ENCODE results near the gene GID4. TPM values are rescaled to one million over a fixed set of nuclear protein-coding genes. Genes with fewer than 3 reads are reported as not detected.
A peak's percentile ranks its signal among the peaks of the same experiment; 100 is the strongest.

Gene GID4
- total and polyA plus RNA-seq, 2 of the 4 experiments (the other 2 are of a cell fraction): 3.9 to 5.6 TPM

DNA sequence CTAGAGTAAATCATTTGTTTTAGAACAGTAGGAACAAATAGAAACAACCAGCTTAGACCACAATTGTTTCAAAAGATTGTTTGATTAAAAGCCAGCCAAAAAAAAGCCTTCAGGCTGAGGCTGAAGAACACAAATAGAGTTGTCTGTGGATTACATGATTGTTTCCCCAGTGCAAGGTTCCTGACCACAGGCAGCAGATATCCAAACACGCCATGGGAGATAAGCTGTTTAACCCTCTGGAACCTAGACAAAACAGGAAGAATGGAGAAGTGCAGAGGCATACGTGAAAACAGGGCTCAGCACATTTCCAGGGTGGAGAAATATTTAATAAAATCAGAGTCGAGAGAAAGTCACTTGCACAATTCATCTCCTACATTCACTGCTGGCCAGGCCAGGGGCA lies 21.2 kb upstream of the GID4 start:
- Histone ChIP-seq H3K4me2 (ENCODE audit: low read depth, low read length) (no peak overlapping the region), H3K9me1 (ENCODE audit: insufficient read depth, low read length) (no peaks in the 10 kb centered on the region; the same call in 1 of the 2 replicates), H2AK5ac (ENCODE audit: low read depth, low read length) (no peak overlapping the region), H2AK9ac (replicated peaks; ENCODE audit: low read depth, low read length, poor library complexity) (no peak overlapping the region), H3K79me1 (ENCODE audit: low read depth in 1 of 2, low read length in 2 of 2) (peaks cover 0 to 6% of the 10 kb centered on the region in 2 experiments; a peak in 1 of 4 replicates), H4K20me1 (ENCODE audit: insufficient read depth, low read length) (no peaks in the 10 kb centered on the region), H3K9ac (ENCODE audit: low read depth, low read length) (no peak overlapping the region), H3K23ac (ENCODE audit: low read depth, low read length) (no peak overlapping the region), H3K4me3 (ENCODE audit: insufficient read depth, low read depth, low read length) (no peak overlapping the region), H2AFZ (replicated peaks; ENCODE audit: low read length, poor library complexity) (no peak overlapping the region), H2BK5ac (ENCODE audit: low read depth, low read length, poor library complexity, severe bottlenecking) (no peak overlapping the region), H3K9me3 (ENCODE audit: control insufficient read depth, insufficient read depth, low read length) (no peaks in the 10 kb centered on the region), H3K36me3 (ENCODE audit: control insufficient read depth, insufficient read depth, low read length) (peaks cover 14% of the 10 kb centered on the region), H2BK15ac (ENCODE audit: low read depth, low read length) (no peak overlapping the region), H2BK120ac (ENCODE audit: low read depth, low read length) (no peak overlapping the region), H2BK20ac (ENCODE audit: low read depth, low read length) (no peak overlapping the region), H3K4ac (ENCODE audit: low read depth, low read length) (no peak overlapping the region), H4K91ac (ENCODE audit: insufficient read depth, low read depth, low read length) (no peak overlapping the region), H3K14ac (replicated peaks; ENCODE audit: low read depth, low read length) (no peak overlapping the region), H3K4me1 (ENCODE audit: control insufficient read depth, insufficient read depth, low read length) (no peaks in the 10 kb centered on the region), H3K18ac (ENCODE audit: low read depth, low read length) (no peak overlapping the region), H3K27me3 (ENCODE audit: control insufficient read depth, insufficient read depth, low read length) (no peaks in the 10 kb centered on the region), H3K56ac (ENCODE audit: extremely low read depth, insufficient read depth, low read length) (no peak overlapping the region), H4K8ac (ENCODE audit: low read depth in 2 of 2, low read length in 2 of 2) (no peak overlapping the region), H4K5ac (ENCODE audit: low read depth, low read length) (no peak overlapping the region), H3K27ac (ENCODE audit: insufficient read depth, low read length) (no peak overlapping the region)
- TF ChIP-seq BHLHE40 (IDR thresholded peaks at IDR 0.05; ENCODE audit: low read depth, low read length) (no peak), MXI1 (IDR thresholded peaks at IDR 0.05; ENCODE audit: borderline replicate concordance, low read depth, low read length) (no peak), MAZ (IDR thresholded peaks at IDR 0.05; ENCODE audit: borderline replicate concordance, low read depth, low read length) (no peak), CEBPB (IDR thresholded peaks at IDR 0.05; ENCODE audit: low read depth, low read length) (no peak), RFX5 (IDR thresholded peaks at IDR 0.05; ENCODE audit: low read depth, low read length) (no peak), MAFK (IDR thresholded peaks at IDR 0.05; ENCODE audit: low read depth, low read length) (no peak), NFE2L2 (IDR thresholded peaks at IDR 0.05; ENCODE audit: low read depth, low read length) (no peak), SMC3 (IDR thresholded peaks at IDR 0.05; ENCODE audit: low read depth, low read length) (no peak), POLR2A (IDR thresholded peaks at IDR 0.05; ENCODE audit: low read depth, low read length) (no peak)
- WGBS, 2 experiments (ENCODE audit: extremely low coverage in 2 of 2, insufficient read length in 1 of 2): no CpG with 5 or more reads among the region's 3 CpGs
- ATAC-seq (ENCODE audit: low read depth) (peak; percentile 71), DNase-seq (peak; percentile 62)
- dilution Hi-C loops (cut with HindIII; ENCODE audit: low sequenced_read_pairs, unreplicated experiment) (no loop called here), in situ Hi-C loops (cut with MboI; ENCODE audit: low sequenced_read_pairs) (no loop called here), intact Hi-C loops (cut with micrococcal nuclease) (no loop called here)
- POLR2A ChIA-PET (ENCODE audit: unreplicated experiment): interaction anchor here (0.6 kb wide), 1 partner anchor 52 kb away, joined by 3 read pairs; no protein-coding TSS in a partner anchor
- BruUV-seq (replicated peaks): no TSS peak
- CTCF ChIA-PET: no interaction called here

Data from IMR-90 (cell line).